ENCODE data around the gene TEDDM1.

TEDDM1 gene

DNA sequence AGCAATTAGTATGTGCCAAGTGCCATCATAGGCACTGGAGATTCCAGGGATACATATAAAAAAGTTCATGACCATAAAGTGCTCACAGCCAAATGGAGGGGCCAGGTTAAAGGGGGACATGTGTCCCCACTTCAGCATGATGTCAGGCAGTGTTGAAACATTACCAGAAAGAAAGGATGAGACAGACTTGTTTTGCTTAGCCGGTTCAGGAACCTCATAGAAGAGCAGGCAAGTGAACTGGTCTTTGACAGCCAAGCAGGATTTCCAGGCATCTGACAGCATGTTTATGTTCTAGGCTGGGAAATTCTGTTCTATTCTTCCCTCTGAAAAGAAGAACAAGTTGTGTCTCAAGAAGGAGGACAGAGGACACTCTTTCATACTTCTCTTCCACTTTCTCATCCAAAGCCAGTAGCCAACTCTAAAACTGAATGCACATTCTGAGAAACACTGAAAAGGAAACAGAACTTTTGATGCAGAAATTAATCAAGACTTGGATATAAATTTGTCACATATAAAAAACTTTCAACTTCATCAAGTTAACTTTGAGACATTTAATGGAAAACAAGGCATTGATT, 48.6 kb downstream of the TEDDM1 start:
- no peak overlapping the region for H2BK120ac ChIP-seq (ENCODE audit: insufficient read depth, low read length, poor library complexity)
- H3K36me3 ChIP-seq (ENCODE audit: control insufficient read depth in 1 of 2, insufficient read depth in 2 of 2, low read length in 2 of 2), result no peaks in the 10 kb centered on the region
- no peak overlapping the region for H3K4ac ChIP-seq (ENCODE audit: low read depth, low read length)
- H3K14ac ChIP-seq (ENCODE audit: low read length), result no peak overlapping the region
- H3K9ac ChIP-seq (ENCODE audit: low read length), result no peak overlapping the region
- H3K4me2 ChIP-seq (ENCODE audit: low read length), result no peak overlapping the region
- H3K27ac ChIP-seq (ENCODE audit: low read depth, low read length), result no peak overlapping the region
- H4K12ac ChIP-seq (ENCODE audit: low read depth, low read length), result no peak overlapping the region
- no peak overlapping the region for H4K8ac ChIP-seq (ENCODE audit: low read depth, low read length)
- no peak for DNase-seq
- no peaks in the 10 kb centered on the region for H3K79me1 ChIP-seq (ENCODE audit: low read length)
- H3K4me3 ChIP-seq (ENCODE audit: low read depth, low read length), result no peak overlapping the region
- no peaks in the 10 kb centered on the region for H3K27me3 ChIP-seq (ENCODE audit: insufficient read depth, low read length)
- H2BK5ac ChIP-seq (ENCODE audit: low read depth, low read length, poor library complexity), result no peak overlapping the region
- H3K23ac ChIP-seq (ENCODE audit: low read length), result no peak overlapping the region
- H4K91ac ChIP-seq (ENCODE audit: low read depth, low read length), result no peak overlapping the region
- no peak overlapping the region for H2BK12ac ChIP-seq (ENCODE audit: low read length)
- no CpG with 5 or more reads among the region's 1 CpG for WGBS (ENCODE audit: extremely low coverage, insufficient coverage, insufficient read length)
- no peak overlapping the region for H3K18ac ChIP-seq (ENCODE audit: low read length)
- H3K4me1 ChIP-seq (ENCODE audit: control insufficient read depth in 1 of 2, insufficient read depth in 2 of 2, low read length in 2 of 2), result no peaks in the 10 kb centered on the region
- H2AK5ac ChIP-seq (ENCODE audit: low read length), result no peak overlapping the region
- H2AFZ ChIP-seq (ENCODE audit: insufficient read depth, low read length, poor library complexity), result no peak overlapping the region
- H3K9me3 ChIP-seq (ENCODE audit: insufficient read depth, low read depth, low read length), result no peaks in the 10 kb centered on the region
- H3K79me2 ChIP-seq (ENCODE audit: control insufficient read depth, insufficient read depth, low read length, poor library complexity), result no peaks in the 10 kb centered on the region

DNA sequence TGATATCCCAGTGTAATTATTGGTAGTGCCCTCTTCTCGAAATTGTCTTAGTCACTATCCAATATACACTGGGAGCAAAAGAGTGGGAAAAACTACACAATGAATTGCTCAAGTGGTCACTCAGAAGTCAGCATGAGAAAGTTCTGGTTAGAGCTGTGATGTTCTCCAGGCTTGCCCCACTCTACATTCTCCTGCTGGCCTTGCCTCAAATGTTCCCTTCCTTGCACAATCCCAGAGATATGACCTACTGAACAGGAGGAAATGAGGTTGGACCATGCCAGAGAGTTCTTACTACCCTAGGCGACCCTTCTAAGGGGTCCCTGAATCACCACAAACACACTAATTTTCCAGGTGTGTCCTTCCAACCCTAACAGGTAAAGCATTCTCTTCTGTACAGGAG, 49.6 kb downstream of the TEDDM1 start:
- WGBS (ENCODE audit: extremely low coverage, insufficient coverage, insufficient read length), result no CpG with 5 or more reads among the region's 2 CpGs
- no peak for DNase-seq
- H2BK120ac ChIP-seq (ENCODE audit: insufficient read depth, low read length, poor library complexity), result no peak overlapping the region

DNA sequence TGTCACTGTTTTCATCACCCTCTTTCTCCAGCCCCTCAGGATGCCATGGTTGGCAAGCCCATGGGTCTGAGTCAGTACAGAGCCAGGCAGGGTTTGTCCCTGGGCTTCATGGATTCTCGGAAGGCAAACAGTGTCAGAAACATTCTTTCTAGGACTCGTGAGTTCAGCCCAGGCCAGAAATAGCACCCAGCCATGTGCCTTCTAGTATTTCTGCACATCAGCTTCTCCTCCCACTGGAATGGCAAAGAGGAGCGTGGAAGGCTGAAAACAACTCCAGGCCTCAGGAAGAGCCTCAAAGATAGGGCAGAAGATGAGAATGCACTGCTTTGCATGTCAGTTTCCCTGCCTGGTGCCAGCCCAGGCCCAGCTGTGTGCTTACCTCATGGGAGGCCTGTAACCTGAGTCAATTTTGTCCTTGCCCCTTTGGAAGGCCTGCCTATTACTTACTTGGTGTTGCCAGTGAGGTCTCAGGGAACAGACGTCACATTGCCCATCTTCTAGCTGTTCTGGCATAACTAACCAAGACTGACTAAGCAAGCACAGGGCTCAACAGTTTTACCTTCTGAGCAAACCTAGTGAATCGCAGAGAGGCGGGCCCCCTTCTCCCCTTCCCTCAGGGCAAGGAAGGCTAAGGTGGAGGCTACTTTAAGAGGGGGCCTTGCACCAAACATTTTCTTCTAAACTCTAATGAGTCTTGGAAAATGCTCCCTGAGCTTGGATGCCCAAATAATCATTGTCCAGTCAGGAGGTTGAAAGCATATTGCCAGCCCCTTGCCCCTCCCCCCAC, 51.3 kb downstream of the TEDDM1 start:
- DNase-seq, result no peak
- Histone ChIP-seq H3K9ac (ENCODE audit: low read length) (no peak overlapping the region), H3K4me2 (ENCODE audit: low read length) (no peak overlapping the region), H3K23ac (ENCODE audit: low read length) (no peak overlapping the region), H4K91ac (ENCODE audit: low read depth, low read length) (no peak overlapping the region), H2BK120ac (ENCODE audit: insufficient read depth, low read length, poor library complexity) (no peak overlapping the region), H2BK12ac (ENCODE audit: low read length) (no peak overlapping the region), H3K79me1 (ENCODE audit: low read length) (no peaks in the 10 kb centered on the region), H3K27me3 (ENCODE audit: insufficient read depth, low read length) (no peaks in the 10 kb centered on the region), H3K4me3 (ENCODE audit: low read depth, low read length) (no peak overlapping the region), H3K36me3 (ENCODE audit: control insufficient read depth in 1 of 2, insufficient read depth in 2 of 2, low read length in 2 of 2) (no peaks in the 10 kb centered on the region), H4K12ac (ENCODE audit: low read depth, low read length) (no peak overlapping the region), H2BK5ac (ENCODE audit: low read depth, low read length, poor library complexity) (no peak overlapping the region), H2AFZ (ENCODE audit: insufficient read depth, low read length, poor library complexity) (no peak overlapping the region), H3K79me2 (ENCODE audit: control insufficient read depth, insufficient read depth, low read length, poor library complexity) (no peaks in the 10 kb centered on the region), H3K14ac (ENCODE audit: low read length) (no peak overlapping the region), H3K4ac (ENCODE audit: low read depth, low read length) (no peak overlapping the region), H2AK5ac (ENCODE audit: low read length) (no peak overlapping the region), H3K18ac (ENCODE audit: low read length) (no peak overlapping the region), H4K8ac (ENCODE audit: low read depth, low read length) (no peak overlapping the region), H3K4me1 (ENCODE audit: control insufficient read depth in 1 of 2, insufficient read depth in 2 of 2, low read length in 2 of 2) (no peaks in the 10 kb centered on the region), H3K27ac (ENCODE audit: low read depth, low read length) (no peak overlapping the region), H3K9me3 (ENCODE audit: insufficient read depth, low read depth, low read length) (no peaks in the 10 kb centered on the region)
- no CpG with 5 or more reads among the region's 6 CpGs for WGBS (ENCODE audit: extremely low coverage, insufficient coverage, insufficient read length)

More for the DNA sequence above, 49.6 kb downstream of the TEDDM1 start:
- no peak overlapping the region for H3K18ac ChIP-seq (ENCODE audit: low read length)
- no peaks in the 10 kb centered on the region for H3K36me3 ChIP-seq (ENCODE audit: control insufficient read depth in 1 of 2, insufficient read depth in 2 of 2, low read length in 2 of 2)
- H3K79me1 ChIP-seq (ENCODE audit: low read length), result no peaks in the 10 kb centered on the region
- H3K9ac ChIP-seq (ENCODE audit: low read length), result no peak overlapping the region
- H2BK5ac ChIP-seq (ENCODE audit: low read depth, low read length, poor library complexity), result no peak overlapping the region
- H4K8ac ChIP-seq (ENCODE audit: low read depth, low read length), result no peak overlapping the region
- H3K4ac ChIP-seq (ENCODE audit: low read depth, low read length), result no peak overlapping the region
- no peaks in the 10 kb centered on the region for H3K27me3 ChIP-seq (ENCODE audit: insufficient read depth, low read length)
- H2AFZ ChIP-seq (ENCODE audit: insufficient read depth, low read length, poor library complexity), result no peak overlapping the region
- H4K12ac ChIP-seq (ENCODE audit: low read depth, low read length), result no peak overlapping the region
- H2AK5ac ChIP-seq (ENCODE audit: low read length), result no peak overlapping the region
- no peak overlapping the region for H4K91ac ChIP-seq (ENCODE audit: low read depth, low read length)
- H3K79me2 ChIP-seq (ENCODE audit: control insufficient read depth, insufficient read depth, low read length, poor library complexity), result no peaks in the 10 kb centered on the region
- no peaks in the 10 kb centered on the region for H3K4me1 ChIP-seq (ENCODE audit: control insufficient read depth in 1 of 2, insufficient read depth in 2 of 2, low read length in 2 of 2)
- H3K9me3 ChIP-seq (ENCODE audit: insufficient read depth, low read depth, low read length), result no peaks in the 10 kb centered on the region
- H3K4me3 ChIP-seq (ENCODE audit: low read depth, low read length), result no peak overlapping the region
- H3K14ac ChIP-seq (ENCODE audit: low read length), result no peak overlapping the region
- H3K4me2 ChIP-seq (ENCODE audit: low read length), result no peak overlapping the region
- no peak overlapping the region for H3K27ac ChIP-seq (ENCODE audit: low read depth, low read length)
- no peak overlapping the region for H3K23ac ChIP-seq (ENCODE audit: low read length)
- no peak overlapping the region for H2BK12ac ChIP-seq (ENCODE audit: low read length)
